AG04450 (cell line): ENCODE measurements around the gene TALDO1. TPM values are rescaled to one million over a fixed set of nuclear protein-coding genes. Genes with fewer than 3 reads are reported as not detected.

Experiments used
- CTCF ChIA-PET: fragments of 300-600, 350-600 bp; formaldehyde crosslinking; extraction: SDS; loops from one replicate; lab custom pipeline; 2022; ENCODE audit warnings: antibody characterized with exemption, inconsistent platforms; lab: Charles Lee
- POLR2A ChIA-PET: fragments of 350-600 bp; formaldehyde crosslinking; extraction: SDS; loops from one replicate; lab custom pipeline; 2021; ENCODE audit warnings: antibody characterized with exemption, inconsistent platforms; lab: Yijun Ruan, JAX
- DNase-seq: peaks from one replicate; pipeline ENCODE4 v3.0.0-alpha.2; 2011; ENCODE audit warnings: low read depth, low spot score
- H3K27ac ChIP-seq: one replicate; pipeline ENCODE4 v1.5.1; 2012; ENCODE audit warnings: low read depth, low read length, control low read depth
- H3K27me3 ChIP-seq: one replicate; pipeline ENCODE4 v1.6.0; 2012; ENCODE audit warnings: low read length; ENCODE audit not compliant: control insufficient read depth, insufficient read depth
- H3K4me3 ChIP-seq: 2 replicates; pipeline ENCODE4 v1.5.1; 2011; ENCODE audit warnings: mild to moderate bottlenecking, low read depth, low read length, control low read depth
- H3K9me3 ChIP-seq: 2 replicates; pipeline ENCODE4 v1.5.1; 2012; ENCODE audit warnings: low read length; ENCODE audit not compliant: control insufficient read depth, insufficient read depth
- polyA minus RNA-seq: library from RNA; depleted of rRNA, polyadenylated mRNA; stranded (reverse); fragments of >200 nt; gene quantifications from 2 replicates; pipeline ENCODE4 v1.2.3, GENCODE V29; 2011; rRNA and poly(A)+ RNA removed
- polyA plus RNA-seq: library from polyadenylated mRNA; depleted of rRNA; stranded (reverse); fragments of >200 nt; gene quantifications from 2 replicates; pipeline ENCODE4 v1.2.3, GENCODE V29; 2011; rRNA removed
- TF ChIP-seq, protein P1 (sequence below): IDR thresholded peaks from 2 replicates; pipeline ENCODE4 v1.5.1; 2011; ENCODE audit warnings: low read depth, low read length, control low read depth, inconsistent platforms

Gene TALDO1
- polyA plus RNA-seq: 242 and 286 TPM in 2 replicates
- 98.9 and 103 TPM in 2 replicates for polyA minus RNA-seq

DNA sequence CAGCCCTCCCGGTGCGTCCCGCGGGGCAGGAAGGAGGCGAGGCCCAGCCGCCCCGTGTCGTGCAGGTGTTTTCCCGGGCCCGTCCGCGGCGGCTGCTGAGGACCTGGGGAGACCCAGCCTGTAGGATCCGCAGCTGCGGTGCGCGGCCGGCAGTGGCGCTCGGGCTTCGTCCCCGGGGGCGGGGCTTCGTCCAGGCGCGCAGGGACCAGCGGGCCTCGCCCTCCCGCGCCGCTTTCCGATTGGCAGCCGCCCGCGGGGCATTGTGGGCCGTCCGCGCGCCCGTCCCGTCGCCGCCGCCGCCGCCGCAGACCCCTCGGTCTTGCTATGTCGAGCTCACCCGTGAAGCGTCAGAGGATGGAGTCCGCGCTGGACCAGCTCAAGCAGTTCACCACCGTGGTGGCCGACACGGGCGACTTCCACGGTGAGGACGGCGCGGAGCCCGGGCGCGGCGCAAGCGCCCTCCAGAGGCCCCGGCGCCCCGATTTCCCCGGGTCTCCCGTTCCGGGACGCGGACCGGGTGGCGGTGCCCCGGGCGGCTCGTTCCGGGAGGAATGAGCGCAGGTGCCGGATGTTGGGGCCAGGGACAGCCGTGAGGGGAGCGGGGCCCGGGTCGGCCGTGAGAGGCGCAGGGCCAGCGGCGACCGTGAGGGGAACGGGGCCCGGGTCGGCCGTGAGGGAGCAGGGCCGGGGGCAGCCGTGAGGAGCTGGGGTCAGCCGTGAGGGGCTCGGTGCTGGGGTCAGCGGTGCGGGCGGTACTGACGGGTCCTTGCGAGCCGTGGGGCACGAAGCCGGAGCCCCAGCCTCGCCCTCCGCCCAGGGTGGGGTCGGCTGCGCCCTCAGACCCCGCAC is at the start of gene TALDO1:
TSS of gene TALDO1 (plus strand) at position 307 of the 849 bp plus-strand sequence. CDS start at position 325, 18 bp downstream.
- H3K27ac ChIP-seq: peak within 1 kb of the TSS; percentile 74
- POLR2A ChIA-PET: interaction anchor here (0.8 to 2.3 kb wide), 5 partner anchors 10 to 52 kb away, joined by 3 to 10 read pairs (median 3); partner anchors contain the start of genes DEAF1 and TMEM80
- TF ChIP-seq, protein P1, sequence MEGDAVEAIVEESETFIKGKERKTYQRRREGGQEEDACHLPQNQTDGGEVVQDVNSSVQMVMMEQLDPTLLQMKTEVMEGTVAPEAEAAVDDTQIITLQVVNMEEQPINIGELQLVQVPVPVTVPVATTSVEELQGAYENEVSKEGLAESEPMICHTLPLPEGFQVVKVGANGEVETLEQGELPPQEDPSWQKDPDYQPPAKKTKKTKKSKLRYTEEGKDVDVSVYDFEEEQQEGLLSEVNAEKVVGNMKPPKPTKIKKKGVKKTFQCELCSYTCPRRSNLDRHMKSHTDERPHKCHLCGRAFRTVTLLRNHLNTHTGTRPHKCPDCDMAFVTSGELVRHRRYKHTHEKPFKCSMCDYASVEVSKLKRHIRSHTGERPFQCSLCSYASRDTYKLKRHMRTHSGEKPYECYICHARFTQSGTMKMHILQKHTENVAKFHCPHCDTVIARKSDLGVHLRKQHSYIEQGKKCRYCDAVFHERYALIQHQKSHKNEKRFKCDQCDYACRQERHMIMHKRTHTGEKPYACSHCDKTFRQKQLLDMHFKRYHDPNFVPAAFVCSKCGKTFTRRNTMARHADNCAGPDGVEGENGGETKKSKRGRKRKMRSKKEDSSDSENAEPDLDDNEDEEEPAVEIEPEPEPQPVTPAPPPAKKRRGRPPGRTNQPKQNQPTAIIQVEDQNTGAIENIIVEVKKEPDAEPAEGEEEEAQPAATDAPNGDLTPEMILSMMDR: peak; percentile 1; the same call in 1 of the 2 replicates
- no peaks in the 10 kb centered on the region; the same call in 1 of the 2 replicates for H3K9me3 ChIP-seq
- DNase-seq: peak; percentile 37
- H3K4me3 ChIP-seq: peak within 1 kb of the TSS; percentile 81
- CTCF ChIA-PET: interaction anchor here (0.9 to 1.1 kb wide), 2 partner anchors 19 to 86 kb away, joined by 3 to 4 read pairs; no protein-coding TSS in a partner anchor
- H3K27me3 ChIP-seq: no peaks in the 10 kb centered on the region

GRCh38 chr11:697811-698311 is 49.4 kb upstream of the TALDO1 start:
- Histone ChIP-seq H3K27me3 (no peaks in the 10 kb centered on the region), H3K9me3 (no peaks in the 10 kb centered on the region; the same call in 1 of the 2 replicates), H3K27ac (peak overlapping the region; percentile 85), H3K4me3 (no peak overlapping the region)
- CTCF ChIA-PET: interaction anchor here (5.5 kb wide), 1 partner anchor 25 kb away, joined by 23 read pairs; no protein-coding TSS in a partner anchor
- POLR2A ChIA-PET: interaction anchor here (1.0 kb wide), 1 partner anchor 8 kb away, joined by 3 read pairs; the partner anchor contains the start of gene EPS8L2
- no peak for DNase-seq
- TF ChIP-seq, protein P1: no peak

DNA sequence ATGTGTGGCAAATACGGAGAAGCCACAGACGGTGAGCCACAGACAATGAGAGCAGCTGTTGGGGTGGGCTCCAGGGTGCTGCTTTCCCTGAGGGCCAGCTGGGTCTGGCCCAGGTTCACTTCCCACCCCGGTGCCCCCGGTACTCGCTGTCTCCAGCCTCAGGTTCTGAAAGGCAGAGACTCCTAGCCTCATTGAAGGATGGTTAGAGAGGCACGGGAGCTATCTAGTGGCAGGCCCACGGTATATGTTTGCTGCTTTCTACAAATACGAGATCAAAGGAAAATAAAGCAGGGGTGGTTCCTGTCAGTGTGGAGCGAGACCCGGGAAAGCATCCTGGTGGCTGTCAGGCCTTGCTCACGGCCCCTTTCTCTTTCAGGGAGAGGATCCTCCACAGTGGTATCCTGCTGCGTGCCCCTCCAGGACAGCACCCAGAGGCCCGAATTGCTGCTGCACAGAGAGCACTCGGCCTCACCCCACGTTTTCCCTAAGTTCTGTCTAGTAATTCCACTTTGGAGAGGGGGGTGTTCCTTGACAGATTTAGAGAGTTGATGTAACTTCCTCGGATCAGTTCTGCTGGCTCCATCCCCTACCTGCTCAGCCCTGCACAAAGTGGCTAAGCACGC is 48.7 kb upstream of the TALDO1 start:
- CTCF ChIA-PET: interaction anchor here (5.5 kb wide), 1 partner anchor 24 kb away, joined by 23 read pairs; no protein-coding TSS in a partner anchor
- POLR2A ChIA-PET: no interaction called here
- no peaks in the 10 kb centered on the region; the same call in 1 of the 2 replicates for H3K9me3 ChIP-seq
- no peak overlapping the region for H3K4me3 ChIP-seq
- TF ChIP-seq, protein P1: no peak
- H3K27ac ChIP-seq: peak overlapping the region; percentile 25
- no peaks in the 10 kb centered on the region for H3K27me3 ChIP-seq
- DNase-seq: no peak

DNA sequence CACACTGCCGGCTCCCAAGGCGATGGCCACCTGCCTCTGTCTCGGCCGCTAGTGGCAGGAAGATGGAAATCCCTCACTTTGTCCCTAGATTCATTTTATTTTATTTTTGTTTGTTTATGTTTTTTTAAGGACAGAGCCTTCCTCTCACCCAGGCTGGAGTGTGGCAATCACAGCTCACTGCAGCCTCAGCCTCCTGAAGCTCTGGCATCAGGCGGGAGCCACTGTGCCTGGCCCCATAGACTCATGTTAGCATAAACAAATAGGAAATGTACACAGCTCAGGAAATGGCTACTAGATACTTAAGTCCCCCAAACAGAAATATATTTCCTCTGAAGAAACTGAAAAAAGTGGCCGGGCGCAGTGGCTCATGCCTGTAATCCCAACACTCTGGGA is 48.2 kb upstream of the TALDO1 start:
- H3K27ac ChIP-seq: no peak overlapping the region
- ChIA-PET POLR2A (no interaction called here), CTCF (interaction anchor here (5.5 kb wide), 1 partner anchor 24 kb away, joined by 23 read pairs; no protein-coding TSS in a partner anchor)
- no peak overlapping the region for H3K4me3 ChIP-seq
- DNase-seq: no peak
- no peaks in the 10 kb centered on the region for H3K27me3 ChIP-seq
- H3K9me3 ChIP-seq: no peaks in the 10 kb centered on the region; the same call in 1 of the 2 replicates
- TF ChIP-seq, protein P1: no peak
